B cell (primary cell): ENCODE data around the gene KIF1A.

Experiments used
- CTCF ChIP-seq: fragments of 200-600 bp; IDR thresholded peaks from one replicate; pipeline ENCODE4 v1.8.0; 2022; ENCODE audit warnings: antibody characterized with exemption, mild to moderate bottlenecking
- EZH2 ChIP-seq: IDR thresholded peaks from 2 replicates; pipeline ENCODE4 v1.6.1; 2012; ENCODE audit warnings: borderline replicate concordance, low read depth, mild to moderate bottlenecking, moderate library complexity, low read length; ENCODE audit not compliant: insufficient read depth, poor library complexity, severe bottlenecking

GRCh38 chr2:240788482-240788881, 31.5 kb downstream of the KIF1A start:
- TF ChIP-seq CTCF: no peak
- no peak for TF ChIP-seq EZH2
